Smooth muscle cell (in vitro differentiated cells): ENCODE data around the gene SNX9. TPM values are rescaled to one million over a fixed set of nuclear protein-coding genes. Genes with fewer than 3 reads are reported as not detected.
A peak's percentile ranks its signal among the peaks of the same experiment; 100 is the strongest.

ENCODE experiments used
- DNase-seq: peaks from one replicate; lab custom pipeline; 2025; ENCODE audit not compliant: unreplicated experiment; lab: John Stamatoyannopoulos, UW
- H2AFZ ChIP-seq: fragments of 200-600 bp; sonication (generic); 2 replicates; pipeline ENCODE4 v1.6.0; 2016; ENCODE audit warnings: antibody characterized with exemption, low read depth, mild to moderate bottlenecking
- H3F3A ChIP-seq: fragments of 200-600 bp; sonication (generic); 2 replicates; pipeline ENCODE4 v1.6.0; 2017; ENCODE audit warnings: antibody characterized with exemption, low read depth
- H3K27ac ChIP-seq: fragments of 200-600 bp; sonication (generic); 2 replicates; pipeline ENCODE4 v1.5.1; 2016; ENCODE audit warnings: low read depth, mild to moderate bottlenecking
- H3K27me3 ChIP-seq: fragments of 200-600 bp; sonication (generic); 2 replicates; pipeline ENCODE4 v1.6.1; 2016; ENCODE audit warnings: low read depth, mild to moderate bottlenecking
- H3K36me3 ChIP-seq: fragments of 200-600 bp; sonication (generic); 2 replicates; pipeline ENCODE4 v1.5.1; 2016; ENCODE audit warnings: low read depth
- H3K4me1 ChIP-seq: fragments of 200-600 bp; sonication (generic); 2 replicates; pipeline ENCODE4 v1.5.1; 2016; ENCODE audit warnings: low read depth
- H3K4me2 ChIP-seq: fragments of 200-600 bp; sonication (generic); 2 replicates; pipeline ENCODE4 v1.6.0; 2016; ENCODE audit warnings: mild to moderate bottlenecking
- H3K4me3 ChIP-seq: fragments of 200-600 bp; sonication (generic); 2 replicates; pipeline ENCODE4 v1.5.1; 2016; ENCODE audit warnings: mild to moderate bottlenecking
- H3K79me2 ChIP-seq: fragments of 200-600 bp; sonication (generic); 2 replicates; pipeline ENCODE4 v1.6.0; 2016; ENCODE audit warnings: low read depth, mild to moderate bottlenecking
- H3K9ac ChIP-seq: fragments of 200-600 bp; sonication (generic); 2 replicates; pipeline ENCODE4 v1.6.0; 2016; ENCODE audit warnings: low read depth
- H3K9me3 ChIP-seq: fragments of 200-600 bp; sonication (generic); replicated peaks from 2 replicates; pipeline ENCODE4 v1.5.1; 2016; ENCODE audit warnings: low read depth
- H4K20me1 ChIP-seq: fragments of 200-600 bp; sonication (generic); 2 replicates; pipeline ENCODE4 v1.6.0; 2016; ENCODE audit warnings: low read depth
- WGBS: methylation state at CpG from one replicate; pipeline ENCODE4 v1.1.7; 2016; ENCODE audit warnings: low lambda C conversion rate; 5-methylcytosine and 5-hydroxymethylcytosine counted together
- polyA plus RNA-seq: library from polyadenylated mRNA; unstranded; fragments of >200 nt; fragmentation: Nextera tagmentation; extraction: Ambion mirVana; gene quantifications from 2 replicates; pipeline ENCODE4 v1.2.1, GENCODE V29; 2016
- total RNA-seq: library from RNA; depleted of rRNA; stranded (reverse); fragments of >200 nt; gene quantifications from 2 replicates; pipeline ENCODE4 v1.2.3, GENCODE V29; 2014
- TF ChIP-seq, protein P1 (sequence below): fragments of 200-600 bp; sonication (generic); IDR thresholded peaks from 2 replicates; pipeline ENCODE4 v1.5.1; 2017; ENCODE audit warnings: borderline replicate concordance, mild to moderate bottlenecking, antibody characterized with exemption; ENCODE audit not compliant: insufficient read depth, poor library complexity, severe bottlenecking

Gene SNX9
- total and polyA plus RNA-seq, 2 experiments from 2014 or later = 28.9 to 29.0 TPM

DNA sequence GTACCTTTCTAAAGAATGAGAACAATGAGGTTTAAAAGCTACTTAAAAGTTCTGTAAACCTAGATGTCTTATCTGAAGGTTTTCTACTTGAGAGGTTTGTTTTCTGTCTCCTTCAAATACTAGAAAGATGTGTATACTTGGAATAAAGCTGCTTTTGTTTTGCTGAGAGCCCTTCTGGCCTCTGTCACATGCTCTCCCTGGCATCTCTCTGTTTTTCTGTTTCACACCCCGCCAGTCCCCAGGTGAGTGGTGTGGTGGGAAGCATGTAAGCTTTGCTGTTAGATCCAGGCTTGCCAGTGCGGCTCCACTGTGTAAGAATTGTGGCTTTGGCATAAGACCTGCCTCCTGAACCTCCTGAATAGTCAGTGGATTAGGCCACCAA is 56.8 kb downstream of the SNX9 start:
- Histone ChIP-seq H3K9me3 (no peaks in the 10 kb centered on the region), H3K79me2 (peaks cover 3% of the 10 kb centered on the region), H3K4me1 (peaks cover 23% of the 10 kb centered on the region), H4K20me1 (peaks cover 57% of the 10 kb centered on the region), H3K9ac (no peak overlapping the region), H3K27me3 (no peaks in the 10 kb centered on the region), H3K4me3 (no peak overlapping the region), H2AFZ (no peak overlapping the region), H3K4me2 (no peak overlapping the region), H3F3A (no peaks in the 10 kb centered on the region), H3K27ac (no peak overlapping the region), H3K36me3 (peaks cover 29% of the 10 kb centered on the region)
- 79% methylated on average over 2 of the region's 2 CpGs for WGBS
- no peak for DNase-seq
- TF ChIP-seq, protein P1, sequence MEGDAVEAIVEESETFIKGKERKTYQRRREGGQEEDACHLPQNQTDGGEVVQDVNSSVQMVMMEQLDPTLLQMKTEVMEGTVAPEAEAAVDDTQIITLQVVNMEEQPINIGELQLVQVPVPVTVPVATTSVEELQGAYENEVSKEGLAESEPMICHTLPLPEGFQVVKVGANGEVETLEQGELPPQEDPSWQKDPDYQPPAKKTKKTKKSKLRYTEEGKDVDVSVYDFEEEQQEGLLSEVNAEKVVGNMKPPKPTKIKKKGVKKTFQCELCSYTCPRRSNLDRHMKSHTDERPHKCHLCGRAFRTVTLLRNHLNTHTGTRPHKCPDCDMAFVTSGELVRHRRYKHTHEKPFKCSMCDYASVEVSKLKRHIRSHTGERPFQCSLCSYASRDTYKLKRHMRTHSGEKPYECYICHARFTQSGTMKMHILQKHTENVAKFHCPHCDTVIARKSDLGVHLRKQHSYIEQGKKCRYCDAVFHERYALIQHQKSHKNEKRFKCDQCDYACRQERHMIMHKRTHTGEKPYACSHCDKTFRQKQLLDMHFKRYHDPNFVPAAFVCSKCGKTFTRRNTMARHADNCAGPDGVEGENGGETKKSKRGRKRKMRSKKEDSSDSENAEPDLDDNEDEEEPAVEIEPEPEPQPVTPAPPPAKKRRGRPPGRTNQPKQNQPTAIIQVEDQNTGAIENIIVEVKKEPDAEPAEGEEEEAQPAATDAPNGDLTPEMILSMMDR = no peak

DNA sequence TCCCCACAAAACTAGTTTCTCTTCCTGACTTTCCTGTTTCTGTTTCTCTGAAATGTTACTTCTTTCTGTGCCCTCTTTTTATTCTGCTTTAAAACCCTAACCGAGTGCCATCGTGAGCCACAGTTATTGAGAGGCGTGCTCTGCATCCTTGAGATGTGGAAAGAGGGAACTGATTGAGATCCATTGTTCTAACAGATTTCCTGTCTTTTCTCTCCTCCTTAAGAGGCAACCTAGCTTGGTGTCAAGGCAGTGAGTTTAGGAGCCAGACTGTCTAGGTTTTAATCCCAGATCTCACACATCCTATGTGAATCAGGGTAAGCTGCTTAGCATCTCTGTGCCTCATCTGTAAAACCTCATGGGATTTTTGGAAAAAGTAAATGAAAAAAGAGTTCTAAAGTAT is 57.5 kb downstream of the SNX9 start:
- Histone ChIP-seq H3K4me2 (no peak overlapping the region), H4K20me1 (peaks cover 54% of the 10 kb centered on the region), H3K27ac (peak overlapping the region; percentile 19), H3K9ac (no peak overlapping the region), H3K79me2 (peaks cover 3% of the 10 kb centered on the region), H3K9me3 (no peaks in the 10 kb centered on the region), H2AFZ (no peak overlapping the region), H3F3A (no peaks in the 10 kb centered on the region), H3K36me3 (peaks cover 24% of the 10 kb centered on the region), H3K4me3 (no peak overlapping the region), H3K27me3 (no peaks in the 10 kb centered on the region), H3K4me1 (peaks cover 23% of the 10 kb centered on the region)
- DNase-seq = no peak
- TF ChIP-seq, protein P1 = no peak
- 86% methylated on average over 3 of the region's 3 CpGs for WGBS

DNA sequence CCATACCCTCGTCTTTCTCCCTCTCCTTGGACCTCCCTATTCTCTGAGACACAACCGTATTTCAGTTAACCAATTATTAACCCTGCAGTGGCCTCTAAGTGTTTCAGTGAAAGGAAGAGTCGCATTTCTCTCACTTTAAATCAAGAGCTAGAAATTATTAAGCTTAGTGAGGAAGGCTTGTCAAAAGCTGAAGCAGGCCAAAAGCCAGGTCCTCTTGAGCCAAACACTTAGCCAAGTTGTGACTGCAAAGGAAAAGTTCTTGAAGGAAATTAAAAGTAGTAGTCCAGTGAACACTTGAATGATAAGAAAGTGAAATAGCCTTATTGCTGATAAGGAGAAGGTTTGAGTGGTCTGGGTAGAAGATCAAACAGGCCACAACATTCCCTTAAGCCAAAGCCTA is 58.3 kb downstream of the SNX9 start:
- no peak overlapping the region for H2AFZ ChIP-seq
- H4K20me1 ChIP-seq = peaks cover 55% of the 10 kb centered on the region
- H3K4me1 ChIP-seq = peaks cover 23% of the 10 kb centered on the region
- H3K79me2 ChIP-seq = peaks cover 3% of the 10 kb centered on the region
- no peak for DNase-seq
- H3K9ac ChIP-seq = no peak overlapping the region
- H3K4me3 ChIP-seq = no peak overlapping the region
- no peak overlapping the region for H3K4me2 ChIP-seq
- no peaks in the 10 kb centered on the region for H3K9me3 ChIP-seq
- peaks cover 22% of the 10 kb centered on the region for H3K36me3 ChIP-seq
- H3K27me3 ChIP-seq = no peaks in the 10 kb centered on the region
- WGBS = 65% methylated on average over 3 of the region's 3 CpGs
- no peaks in the 10 kb centered on the region for H3F3A ChIP-seq
- TF ChIP-seq, protein P1 = no peak
- H3K27ac ChIP-seq = no peak overlapping the region

DNA sequence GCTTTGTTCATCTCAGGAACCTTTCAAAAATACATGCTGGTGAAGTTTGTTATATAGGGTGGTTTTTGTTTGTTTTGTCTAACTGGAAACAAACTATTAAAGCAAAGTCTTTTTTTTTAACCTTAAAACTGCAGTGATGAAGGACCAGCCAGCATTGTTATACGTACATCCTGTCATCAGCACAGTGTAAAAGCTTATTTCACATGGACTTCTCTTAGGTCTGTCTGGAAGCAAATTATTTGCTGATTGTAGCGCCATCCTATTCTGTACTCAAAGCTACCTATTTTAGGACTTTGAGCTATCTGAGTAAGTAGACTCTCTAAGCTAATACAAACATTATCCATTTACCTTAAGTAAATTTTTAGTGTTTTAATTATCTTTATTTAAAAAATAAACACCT is 61.7 kb downstream of the SNX9 start:
- H3K79me2 ChIP-seq = no peaks in the 10 kb centered on the region
- TF ChIP-seq, protein P1 = no peak
- no peak overlapping the region for H3K4me2 ChIP-seq
- no peak overlapping the region for H2AFZ ChIP-seq
- H3K27me3 ChIP-seq = no peaks in the 10 kb centered on the region
- peaks cover 55% of the 10 kb centered on the region for H4K20me1 ChIP-seq
- no peak overlapping the region for H3K9ac ChIP-seq
- H3F3A ChIP-seq = no peaks in the 10 kb centered on the region
- no peak overlapping the region for H3K4me3 ChIP-seq
- H3K4me1 ChIP-seq = peaks cover 11% of the 10 kb centered on the region
- H3K36me3 ChIP-seq = peaks cover 21% of the 10 kb centered on the region
- WGBS = 98% methylated on average over 2 of the region's 2 CpGs
- no peak for DNase-seq
- no peaks in the 10 kb centered on the region for H3K9me3 ChIP-seq
- no peak overlapping the region for H3K27ac ChIP-seq
